Right kidney (tissue), 1 donor: ENCODE results near the gene FBXW7.

ENCODE experiments used
- DNase-seq: peaks from one replicate; pipeline ENCODE4 v3.0.0-alpha.2; 2016

The FBXW7 gene

GRCh38 chr4:152471251-152471792, 64.6 kb downstream of the FBXW7 start:
- DNase-seq = no peak

- no peak for DNase-seq
These were observed 67.5 kb downstream of the FBXW7 start for GRCh38 chr4:152468408-152468807.

- no peak for DNase-seq
These were observed 68.8 kb downstream of the FBXW7 start for GRCh38 chr4:152467101-152467500.

GRCh38 chr4:152464030-152464823, 71.7 kb downstream of the FBXW7 start:
- DNase-seq = no peak

- no peak for DNase-seq
These were observed 72.3 kb downstream of the FBXW7 start for GRCh38 chr4:152463562-152463961.

GRCh38 chr4:152462695-152463094, 73.2 kb downstream of the FBXW7 start:
- DNase-seq = no peak

GRCh38 chr4:152462047-152462446, 73.8 kb downstream of the FBXW7 start:
- DNase-seq = no peak

- DNase-seq = no peak
These were observed 75.4 kb downstream of the FBXW7 start for GRCh38 chr4:152460488-152460887.

- no peak for DNase-seq
These were observed 76.6 kb downstream of the FBXW7 start for GRCh38 chr4:152459326-152459725.

- no peak for DNase-seq
These were observed 77.0 kb downstream of the FBXW7 start for GRCh38 chr4:152458801-152459302.

- DNase-seq = no peak
These were observed 79.3 kb downstream of the FBXW7 start for GRCh38 chr4:152456609-152457008.

- DNase-seq = no peak
These were observed 80.6 kb downstream of the FBXW7 start for GRCh38 chr4:152455311-152455710.

- no peak for DNase-seq
These were observed 81.4 kb downstream of the FBXW7 start for GRCh38 chr4:152454398-152455011.

GRCh38 chr4:152451496-152451895, 84.4 kb downstream of the FBXW7 start:
- DNase-seq = no peak

GRCh38 chr4:152448854-152449253, 87.0 kb downstream of the FBXW7 start:
- DNase-seq = no peak

- no peak for DNase-seq
These were observed 87.7 kb downstream of the FBXW7 start for GRCh38 chr4:152448038-152448707.

- DNase-seq = no peak
These were observed 92.0 kb downstream of the FBXW7 start for GRCh38 chr4:152443859-152444258.

- no peak for DNase-seq
These were observed 98.3 kb downstream of the FBXW7 start for GRCh38 chr4:152437561-152437960.

GRCh38 chr4:152436384-152436783, 99.5 kb downstream of the FBXW7 start:
- no peak for DNase-seq

GRCh38 chr4:152434011-152434410, 101.9 kb downstream of the FBXW7 start:
- DNase-seq = no peak

GRCh38 chr4:152431784-152432183, 104.1 kb downstream of the FBXW7 start:
- DNase-seq = no peak

GRCh38 chr4:152431291-152431690, 104.6 kb downstream of the FBXW7 start:
- DNase-seq = no peak

GRCh38 chr4:152430507-152430906, 105.4 kb downstream of the FBXW7 start:
- no peak for DNase-seq
